Tibial artery (tissue), 4 donors: ENCODE measurements around the gene DHX38.

Experiments
- DNase-seq, 2 donors: peaks; one replicate each; pipeline ENCODE4 v3.0.0-alpha.2; 2019
- H3K27ac ChIP-seq, 2 donors: fragments of 200-600 bp; sonication (generic) in 1 of 2; 1 replicate in 1 of 2; 2 replicates in 1 of 2; pipeline ENCODE4 v1.5.1; 2018 to 2019; ENCODE audit warnings: mild to moderate bottlenecking in 1 of 2
- H3K27me3 ChIP-seq, 2 donors: fragments of 200-600 bp; sonication (generic) in 1 of 2; one replicate each; pipeline versions ENCODE4 v1.5.1 to v1.6.0; 2016 to 2019
- H3K36me3 ChIP-seq, 3 donors: fragments of 200-600 bp; sonication (generic) in 2 of 3; one replicate each; pipeline ENCODE4 v1.5.1; 2016 to 2019; ENCODE audit warnings: mild to moderate bottlenecking in 2 of 3
- H3K4me1 ChIP-seq, 4 donors: fragments of 200-600 bp; sonication (generic) in 2 of 4; 1 replicate in 3 of 4; 2 replicates in 1 of 4; pipeline ENCODE4 v1.5.1; 2016 to 2019
- H3K4me3 ChIP-seq, 2 donors: fragments of 200-600 bp; sonication (generic) in 1 of 2; 1 replicate in 1 of 2; 2 replicates in 1 of 2; pipeline ENCODE4 v1.5.1; 2018 to 2019; ENCODE audit warnings: mild to moderate bottlenecking in 2 of 2
- H3K9me3 ChIP-seq, 3 donors: fragments of 200-600 bp; sonication (generic) in 1 of 3; one replicate each; pipeline ENCODE4 v1.5.1; 2016 to 2019
- CTCF ChIP-seq, 2 experiments: fragments of 200-600 bp in 1 of 2; fragments of 450-650 bp in 1 of 2; IDR thresholded peaks; one replicate each; pipeline ENCODE4 v1.5.1; 2017 to 2019; ENCODE audit warnings: antibody characterized with exemption in 2 of 2, mild to moderate bottlenecking in 1 of 2, moderate library complexity in 1 of 2
- intact Hi-C: fragments of 100-400 bp; cut with DNase I; formaldehyde crosslinking; loops from one replicate; pipeline ENCODE4 v1.15.0; 2023; ENCODE audit warnings: low total_unique reads

DHX38 gene

DNA sequence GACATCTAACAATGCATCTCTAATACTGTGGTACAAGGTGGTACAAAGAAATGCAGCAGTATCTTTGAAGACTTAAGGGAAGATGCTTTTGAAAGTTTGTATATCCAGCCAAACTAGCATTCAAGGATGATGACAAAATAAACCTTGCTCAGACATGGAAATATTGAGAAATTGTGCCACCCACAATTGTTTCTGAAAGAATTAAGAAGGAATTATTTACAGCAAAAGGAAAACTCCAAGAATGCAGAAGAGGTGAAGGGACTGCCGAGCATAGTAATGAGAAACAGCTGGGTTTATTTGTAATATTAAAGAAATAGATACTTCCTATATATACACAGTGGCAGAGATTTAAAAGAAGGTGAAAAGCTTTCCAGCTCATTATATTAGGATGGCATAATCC lies 48.8 kb downstream of the DHX38 start:
- no peak for DNase-seq
- no peak for TF ChIP-seq CTCF (IDR thresholded peaks at IDR 0.05)
- H3K4me1 ChIP-seq: no peaks in the 10 kb centered on the region
- no peaks in the 10 kb centered on the region for H3K27me3 ChIP-seq
- intact Hi-C loops: no loop called here
- H3K9me3 ChIP-seq: no peaks in the 10 kb centered on the region
- H3K4me3 ChIP-seq: no peak overlapping the region
- no peaks in the 10 kb centered on the region for H3K36me3 ChIP-seq
- no peak overlapping the region for H3K27ac ChIP-seq

GRCh38 chr16:72149676-72150464 lies 56.2 kb downstream of the DHX38 start:
- intact Hi-C loops: no loop called here
- Histone ChIP-seq H3K4me3 (no peak overlapping the region), H3K27ac (no peak overlapping the region), H3K27me3 (no peaks in the 10 kb centered on the region), H3K9me3 (no peaks in the 10 kb centered on the region), H3K36me3 (no peaks in the 10 kb centered on the region), H3K4me1 (no peaks in the 10 kb centered on the region)
- DNase-seq: no peak
- no peak for TF ChIP-seq CTCF (IDR thresholded peaks at IDR 0.05)

- TF ChIP-seq CTCF (IDR thresholded peaks at IDR 0.05): no peak
- Histone ChIP-seq H3K4me1 (no peaks in the 10 kb centered on the region), H3K27ac (no peak overlapping the region), H3K9me3 (no peaks in the 10 kb centered on the region), H3K36me3 (no peaks in the 10 kb centered on the region), H3K27me3 (no peaks in the 10 kb centered on the region), H3K4me3 (no peak overlapping the region)
- intact Hi-C loops: no loop called here
- DNase-seq: no peak
Measured at GRCh38 chr16:72159386-72159785, 65.7 kb downstream of the DHX38 start.

- H3K9me3 ChIP-seq: no peaks in the 10 kb centered on the region
- TF ChIP-seq CTCF (IDR thresholded peaks at IDR 0.05): no peak
- no peaks in the 10 kb centered on the region for H3K4me1 ChIP-seq
- H3K27me3 ChIP-seq: no peaks in the 10 kb centered on the region
- no peaks in the 10 kb centered on the region for H3K36me3 ChIP-seq
- H3K4me3 ChIP-seq: no peak overlapping the region
- no peak for DNase-seq
- intact Hi-C loops: no loop called here
- H3K27ac ChIP-seq: no peak overlapping the region
Measured at GRCh38 chr16:72159801-72160200, 66.2 kb downstream of the DHX38 start.

GRCh38 chr16:72162105-72162692 lies 68.6 kb downstream of the DHX38 start:
- H3K4me3 ChIP-seq: no peak overlapping the region
- no peak overlapping the region for H3K27ac ChIP-seq
- no peak for DNase-seq
- intact Hi-C loops: no loop called here
- no peaks in the 10 kb centered on the region for H3K9me3 ChIP-seq
- no peak for TF ChIP-seq CTCF (IDR thresholded peaks at IDR 0.05)
- H3K4me1 ChIP-seq: no peaks in the 10 kb centered on the region
- H3K36me3 ChIP-seq: no peaks in the 10 kb centered on the region
- H3K27me3 ChIP-seq: no peaks in the 10 kb centered on the region
